HG03045 (cell line): ENCODE measurements around the gene MCTP2.
"Not testable (repeated sequence)": the region's sequence is repeated elsewhere in the genome, so short reads cannot be mapped to it uniquely, and the experiment has no call there.

ENCODE experiments used
- ATAC-seq: cut with Tn5 transposase; IDR thresholded peaks from one replicate; pipeline ENCODE4 v1.9.1; 2021; ENCODE audit warnings: mild to moderate bottlenecking, moderate library complexity; ENCODE audit not compliant: unreplicated experiment

MCTP2 gene

DNA sequence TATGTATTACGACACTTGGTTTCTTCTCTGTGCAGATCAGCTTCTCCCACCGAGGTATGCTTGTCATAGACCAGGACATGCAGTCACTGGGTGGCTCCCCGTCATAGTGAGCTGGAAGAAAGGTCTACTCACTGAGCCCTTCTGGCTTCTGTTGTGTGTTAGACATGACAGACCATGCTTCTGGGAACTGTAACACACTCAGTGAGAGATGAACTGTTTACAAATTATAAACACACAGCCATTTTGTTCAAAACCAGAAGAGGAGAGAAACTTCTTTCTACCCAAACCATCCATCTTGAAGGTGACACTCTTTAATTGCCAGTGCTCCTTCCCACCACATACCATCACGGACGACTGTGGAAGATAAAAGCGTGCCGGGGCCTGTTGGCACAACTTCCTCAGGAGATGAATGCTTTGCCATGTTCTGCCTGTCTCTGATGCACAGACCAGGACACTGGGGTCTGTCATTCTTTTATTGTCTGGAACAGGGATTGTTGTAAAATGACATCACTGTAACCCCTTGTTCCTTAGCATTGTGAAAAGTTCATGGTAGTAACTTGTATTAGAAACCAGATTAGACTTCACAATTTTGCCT, 214.3 kb downstream of the MCTP2 start:
- no peak for ATAC-seq

DNA sequence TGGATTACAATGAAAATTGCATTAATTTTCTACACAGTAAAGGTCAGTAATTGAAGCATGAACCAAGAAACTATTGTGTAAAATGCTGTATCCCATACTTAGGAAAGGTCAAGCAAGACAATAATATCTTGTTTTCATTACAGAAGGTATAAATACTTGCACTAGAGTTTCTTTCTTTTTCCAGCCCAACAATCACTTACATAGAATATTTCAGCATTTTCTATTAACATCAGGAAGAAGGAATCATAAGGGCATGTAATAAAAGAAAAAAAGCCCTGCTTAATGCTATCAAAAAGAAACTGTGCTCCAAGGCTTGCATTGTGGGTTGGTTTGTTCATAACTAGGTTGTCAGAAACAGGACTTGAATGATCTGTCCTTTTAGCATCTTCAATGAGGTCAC, 215.1 kb downstream of the MCTP2 start:
- no peak for ATAC-seq

DNA sequence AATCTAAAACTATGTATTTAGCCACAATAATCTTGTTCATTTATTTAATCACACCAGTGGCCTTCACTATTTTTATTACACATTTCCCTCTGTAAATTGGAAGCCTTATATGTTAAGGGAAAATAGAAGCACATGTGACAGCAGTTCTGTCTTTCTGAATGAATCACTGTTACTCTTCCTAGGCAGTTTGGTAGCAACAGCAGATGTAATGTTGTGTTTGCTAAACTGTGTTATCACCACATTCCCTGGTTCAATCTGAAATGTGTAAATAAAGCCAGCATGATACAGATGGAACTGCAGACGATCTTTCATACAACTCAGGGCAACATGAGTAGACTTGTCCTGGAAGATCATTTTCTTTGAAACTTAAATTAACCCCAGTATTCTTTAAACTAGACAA, 220.1 kb downstream of the MCTP2 start:
- no peak for ATAC-seq

DNA sequence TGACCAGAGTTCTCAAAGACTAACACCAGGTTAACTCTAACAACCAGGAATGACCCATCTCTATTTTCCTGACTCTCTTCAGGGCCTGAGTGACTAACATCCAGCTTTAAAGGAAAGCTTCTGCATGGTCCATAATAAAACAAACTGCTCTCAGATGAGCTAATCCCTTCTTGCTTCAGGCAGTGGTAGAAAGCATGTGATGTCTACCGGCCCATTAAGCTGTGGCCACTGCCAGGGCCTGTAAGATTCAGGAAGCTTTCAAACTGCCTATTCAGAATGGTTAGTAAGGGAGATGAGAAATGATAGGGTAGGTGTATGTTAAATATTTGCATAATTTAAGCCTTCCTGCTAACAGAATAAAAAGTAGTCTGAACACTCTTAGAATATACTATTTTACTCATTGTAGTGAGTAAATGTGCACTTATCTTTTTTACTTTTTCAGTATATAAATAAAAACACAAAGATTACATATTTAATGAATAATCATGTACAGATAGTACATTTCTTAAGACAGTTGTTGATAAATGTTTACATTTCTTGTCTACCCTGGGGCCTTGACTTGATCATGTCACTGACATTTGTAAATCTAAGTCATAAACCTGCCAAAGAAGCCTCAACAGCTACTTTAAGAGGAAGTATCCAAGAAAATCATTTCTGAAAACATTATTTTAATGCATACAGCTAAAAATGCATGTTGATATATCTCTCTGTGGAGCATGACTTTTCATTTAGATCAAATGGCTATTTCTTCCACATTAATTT, 222.0 kb downstream of the MCTP2 start:
- ATAC-seq, result no peak

DNA sequence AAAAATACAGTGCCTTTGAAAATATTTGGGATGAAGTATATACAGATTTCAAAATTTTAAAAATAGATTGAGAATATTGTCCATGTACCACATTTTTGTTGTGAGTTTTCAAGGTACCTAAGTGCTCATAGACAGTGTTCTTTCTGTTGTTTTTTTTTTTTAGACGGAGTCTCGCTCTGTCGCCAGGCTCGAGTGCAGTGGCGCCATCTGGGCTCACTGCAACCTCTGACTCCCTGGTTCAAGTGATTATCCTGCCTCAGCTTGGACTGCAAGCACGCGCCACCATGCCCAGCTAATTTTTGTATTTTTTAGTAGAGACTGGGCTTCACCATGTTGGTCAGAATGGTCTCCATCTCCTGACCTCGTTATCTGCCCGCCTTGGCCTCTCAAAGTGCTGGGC, 223.9 kb downstream of the MCTP2 start:
- no peak for ATAC-seq

DNA sequence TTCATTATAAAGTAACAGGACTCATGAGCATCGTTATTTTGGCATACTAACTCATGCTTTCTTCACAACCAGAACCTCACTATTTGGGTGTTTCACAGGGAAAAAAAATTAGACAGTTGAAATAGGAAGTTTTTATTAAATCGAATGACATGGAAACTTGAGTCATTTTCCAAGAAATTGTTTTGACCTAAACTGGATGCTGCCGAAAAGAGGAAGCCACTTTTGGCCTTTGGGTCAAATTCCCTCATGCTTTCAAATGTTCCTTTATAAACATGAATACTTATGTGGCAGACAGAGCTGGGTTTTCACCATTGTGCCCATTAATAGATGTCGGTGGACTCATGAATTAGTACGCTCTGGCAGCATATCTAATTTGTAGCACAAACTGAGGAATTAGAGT, 224.9 kb downstream of the MCTP2 start:
- ATAC-seq, result no peak

DNA sequence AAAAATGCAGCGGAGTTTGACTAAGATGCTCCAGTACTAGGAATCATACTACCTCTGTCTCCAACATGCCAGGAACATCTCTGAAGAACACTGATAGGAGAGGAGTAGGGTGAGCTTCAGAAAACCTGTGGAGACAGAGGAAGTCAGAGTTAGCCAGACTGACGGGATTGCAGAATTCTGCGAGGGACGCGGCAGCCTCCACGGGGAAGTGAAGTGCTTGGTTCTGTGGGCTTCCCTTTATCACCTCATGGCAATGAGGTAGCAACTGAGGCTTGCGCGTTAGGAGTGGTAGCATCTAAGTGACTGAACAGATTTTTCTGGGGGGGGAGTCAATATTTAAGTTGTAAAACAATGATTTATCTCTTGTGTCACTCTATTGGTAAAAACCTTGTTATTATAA, 226.3 kb downstream of the MCTP2 start:
- no peak for ATAC-seq

DNA sequence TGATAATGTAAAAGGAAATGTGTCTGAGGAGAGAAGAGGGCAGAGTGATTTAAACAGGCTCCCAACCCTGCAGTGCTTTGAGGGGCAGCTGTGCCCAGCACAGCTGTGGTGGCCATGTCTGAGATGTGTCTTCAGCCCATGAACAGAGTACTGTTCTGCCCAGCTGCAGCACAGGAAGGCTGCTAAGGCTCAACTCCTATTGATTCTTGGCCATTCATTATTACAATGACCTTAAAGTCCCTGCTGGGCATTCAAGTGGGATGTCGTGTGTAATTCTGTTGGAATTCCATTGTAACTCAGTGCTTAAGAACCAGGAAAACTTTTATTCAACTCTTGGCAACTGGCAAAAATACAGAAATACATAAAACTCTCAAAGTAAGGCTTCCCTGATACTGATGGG, 229.3 kb downstream of the MCTP2 start:
- no peak for ATAC-seq

DNA sequence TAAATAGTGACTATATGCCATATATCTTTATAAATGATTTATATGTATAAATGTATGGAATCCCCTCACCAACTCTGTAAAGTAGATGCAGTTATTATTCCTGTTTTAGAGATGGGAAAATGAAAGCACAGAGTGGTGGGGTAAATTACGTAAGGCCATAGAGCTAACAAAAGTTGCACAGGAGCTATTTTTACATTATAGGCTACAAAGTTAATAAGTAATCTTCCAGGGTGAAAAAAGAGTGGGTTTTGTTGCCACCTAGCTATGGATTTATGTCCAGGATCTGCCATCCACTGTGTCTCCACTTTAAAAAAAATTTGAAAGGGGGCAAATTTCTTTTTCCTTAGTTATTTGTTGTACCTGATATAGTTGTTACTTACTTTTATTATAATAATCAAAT, 235.7 kb downstream of the MCTP2 start:
- no peak for ATAC-seq

DNA sequence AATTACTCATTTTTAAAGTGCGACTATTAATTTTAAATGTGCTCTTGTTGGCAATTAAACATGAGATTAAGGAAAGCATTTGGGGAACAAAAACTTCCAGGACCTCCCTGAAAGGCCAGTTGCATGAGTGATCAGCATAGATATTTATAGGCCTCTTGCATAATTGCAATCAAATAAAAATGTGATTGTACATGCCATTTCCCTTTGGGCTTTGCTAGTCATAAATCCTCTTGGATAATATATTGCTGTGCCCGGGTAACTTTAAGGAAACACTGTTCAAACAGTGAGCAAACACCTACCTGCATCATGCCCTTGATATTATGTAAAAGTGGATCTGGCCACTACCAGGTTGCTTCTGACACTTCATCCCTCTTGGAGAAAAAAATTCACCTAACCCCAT, 239.1 kb downstream of the MCTP2 start:
- ATAC-seq, result no peak

DNA sequence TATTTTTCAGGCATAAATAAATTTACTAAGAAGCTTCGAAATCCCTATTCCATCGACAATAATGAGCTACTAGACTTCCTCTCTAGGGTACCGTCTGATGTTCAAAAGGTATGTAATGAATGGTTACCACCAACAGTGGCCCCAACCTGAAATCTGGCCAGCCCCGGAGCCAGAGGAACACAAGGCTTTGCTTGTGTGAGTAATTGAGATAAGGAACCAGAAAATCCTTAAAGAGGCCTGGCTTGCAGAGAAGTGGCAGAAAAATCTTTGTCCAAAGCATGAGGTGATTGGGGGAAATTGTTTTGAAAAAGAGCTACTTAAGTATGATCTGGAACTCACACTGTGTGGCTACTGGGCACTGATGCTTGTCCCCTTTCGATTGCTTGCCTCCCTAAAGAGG, 245.3 kb downstream of the MCTP2 start:
- no peak for ATAC-seq

DNA sequence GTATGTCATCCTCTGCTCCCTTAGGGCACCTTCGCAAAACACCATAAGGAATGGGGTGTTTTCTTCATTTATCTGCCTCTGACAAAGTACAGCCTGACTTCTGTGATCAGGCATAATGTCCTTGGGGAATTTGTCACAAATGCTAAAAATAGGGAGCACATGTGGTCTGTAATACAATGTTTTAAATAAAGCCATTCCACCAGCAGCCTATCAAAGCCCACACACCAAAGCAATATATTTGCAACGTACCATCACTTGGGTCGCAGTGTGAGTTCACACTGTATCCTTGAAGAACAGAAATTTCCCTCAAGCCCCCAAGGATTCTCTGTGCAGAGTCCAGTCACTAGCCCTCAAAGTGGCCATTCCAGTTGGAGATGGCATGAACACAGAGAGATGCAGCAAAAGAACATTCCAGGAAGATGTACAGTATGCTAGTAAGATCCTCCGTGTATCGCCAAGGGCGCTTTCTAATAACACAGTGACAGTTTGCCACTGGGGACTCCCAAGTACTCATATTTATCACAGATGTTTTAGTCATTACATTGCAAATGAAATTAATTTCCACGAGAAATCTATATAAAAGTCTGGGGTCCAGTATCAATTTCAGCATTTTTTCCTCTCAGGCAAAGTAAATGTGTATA, 246.7 kb downstream of the MCTP2 start:
- ATAC-seq, result no peak

DNA sequence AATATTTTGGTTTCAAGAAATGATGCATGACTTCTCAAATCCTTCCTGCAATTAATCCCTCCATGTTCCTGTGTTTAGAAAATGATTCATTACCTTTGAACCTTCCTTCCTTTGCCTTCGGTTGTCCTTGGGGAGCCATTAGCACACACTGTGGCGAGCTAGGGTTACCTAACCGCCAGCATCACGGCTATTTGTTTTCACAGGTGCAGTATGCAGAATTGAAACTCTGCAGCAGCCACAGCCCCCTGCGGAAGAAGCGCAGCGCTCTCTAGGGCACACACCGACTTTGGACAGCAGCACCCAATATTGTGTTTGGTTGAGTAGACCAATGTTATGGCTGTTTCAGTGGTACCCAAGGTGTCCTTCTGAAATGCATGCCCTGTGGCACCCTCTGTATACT, 247.4 kb downstream of the MCTP2 start:
- no peak for ATAC-seq

DNA sequence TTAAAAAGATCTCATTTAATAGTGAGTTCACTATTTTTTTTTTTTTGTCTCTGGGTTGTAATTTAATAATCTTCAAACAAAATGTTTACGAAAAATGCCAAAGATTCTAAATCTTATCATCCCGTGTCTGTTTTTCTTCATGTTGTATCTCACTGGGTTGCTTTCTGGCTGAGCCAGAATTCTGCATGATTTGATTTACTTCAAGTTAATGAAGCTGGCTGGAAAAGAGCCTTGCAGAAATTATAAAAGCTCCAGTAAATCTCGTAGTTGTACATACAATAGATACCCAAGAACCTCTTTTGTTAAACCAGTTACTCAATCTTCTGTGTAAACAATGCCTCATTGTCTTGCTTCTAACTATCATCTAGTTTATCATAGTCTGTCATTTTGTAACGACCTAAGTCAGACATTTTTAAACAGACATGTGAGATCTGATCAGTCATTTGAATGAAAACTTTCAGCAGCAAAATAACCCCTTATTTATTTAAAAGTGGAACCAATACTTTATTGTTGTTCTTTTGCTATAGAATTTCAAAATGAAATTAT, 249.0 kb downstream of the MCTP2 start:
- no peak for ATAC-seq

DNA sequence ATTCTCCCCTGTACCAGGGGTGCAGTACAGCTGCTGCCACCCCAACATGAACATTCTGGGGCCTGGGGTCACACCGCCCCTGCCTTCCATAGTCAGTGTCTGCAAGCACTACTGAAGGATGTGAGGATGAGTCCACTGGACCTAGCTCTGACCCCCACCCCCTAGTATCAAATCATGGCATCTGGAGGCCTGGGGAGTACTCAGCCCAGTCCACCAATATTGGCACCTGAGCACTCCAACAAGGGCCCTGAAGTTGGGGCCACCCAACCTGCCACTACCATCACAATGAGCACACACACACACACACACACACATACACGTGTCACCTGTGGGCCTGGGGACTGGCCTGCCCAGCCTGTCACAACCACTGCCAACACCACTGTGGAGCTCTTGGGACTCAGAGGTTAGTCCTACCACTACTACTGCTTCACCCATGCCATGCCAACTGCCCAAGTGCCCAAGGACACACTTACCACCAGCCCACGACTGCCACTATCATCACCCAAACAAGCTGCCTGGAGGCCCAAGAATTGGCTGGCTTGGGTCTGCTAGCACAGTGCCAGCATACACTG, 253.9 kb downstream of the MCTP2 start:
- ATAC-seq, result no peak

DNA sequence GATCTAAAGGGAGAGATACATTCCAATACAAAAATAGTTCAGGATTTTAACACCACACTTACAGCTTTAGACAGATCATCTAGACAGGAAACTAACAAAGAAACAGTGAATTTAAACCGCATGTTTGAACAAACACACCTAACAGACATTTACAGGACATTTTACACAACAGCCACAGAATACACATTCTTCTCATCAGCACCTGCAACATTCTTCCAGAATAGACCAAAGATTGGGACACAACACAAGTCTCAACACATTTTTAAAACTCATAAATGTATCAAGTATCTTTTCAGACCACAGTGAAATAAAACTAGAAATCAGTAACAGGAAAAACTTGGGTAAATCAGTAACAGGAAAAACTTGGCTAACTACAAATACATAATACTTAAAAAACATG, 256.3 kb downstream of the MCTP2 start:
- no peak for ATAC-seq

DNA sequence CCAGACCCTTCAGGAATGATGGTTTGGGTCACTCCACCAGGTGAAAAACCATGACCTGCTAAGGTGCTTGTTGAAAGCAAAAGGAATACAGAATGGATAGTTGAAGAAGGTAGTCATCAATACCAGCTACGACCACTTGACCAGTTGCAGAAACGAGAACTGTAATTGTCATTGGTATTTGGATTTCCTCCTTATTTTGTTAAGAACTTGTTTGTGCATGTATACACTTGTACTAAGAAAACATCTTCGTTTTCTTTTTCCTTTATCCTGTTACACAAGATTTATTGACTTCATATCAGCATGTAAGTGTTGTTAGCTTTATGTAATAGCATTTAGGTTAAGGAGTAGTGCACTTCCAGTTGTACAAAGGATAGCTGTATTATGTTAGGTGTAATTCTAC, 261.8 kb downstream of the MCTP2 start:
- ATAC-seq, result no peak

DNA sequence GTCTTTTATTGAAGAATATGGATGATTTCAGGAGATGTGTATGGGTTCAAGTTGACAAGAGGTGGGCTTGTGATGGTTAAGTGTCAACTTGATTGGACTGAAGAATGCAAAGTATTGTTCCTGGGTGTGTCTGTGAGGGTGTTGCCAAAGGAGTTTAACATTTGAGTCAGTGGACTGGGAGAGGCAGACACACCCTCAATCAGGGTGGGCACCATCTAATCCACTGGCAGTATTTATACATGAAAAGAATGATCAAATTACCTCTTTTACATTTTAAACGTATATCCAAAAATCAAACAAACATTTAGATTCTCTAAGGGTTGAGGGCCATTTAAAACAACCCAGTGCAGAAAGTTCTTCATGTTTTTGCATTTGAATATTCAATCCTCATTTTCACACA, 262.2 kb downstream of the MCTP2 start:
- not testable (repeated sequence) for ATAC-seq

DNA sequence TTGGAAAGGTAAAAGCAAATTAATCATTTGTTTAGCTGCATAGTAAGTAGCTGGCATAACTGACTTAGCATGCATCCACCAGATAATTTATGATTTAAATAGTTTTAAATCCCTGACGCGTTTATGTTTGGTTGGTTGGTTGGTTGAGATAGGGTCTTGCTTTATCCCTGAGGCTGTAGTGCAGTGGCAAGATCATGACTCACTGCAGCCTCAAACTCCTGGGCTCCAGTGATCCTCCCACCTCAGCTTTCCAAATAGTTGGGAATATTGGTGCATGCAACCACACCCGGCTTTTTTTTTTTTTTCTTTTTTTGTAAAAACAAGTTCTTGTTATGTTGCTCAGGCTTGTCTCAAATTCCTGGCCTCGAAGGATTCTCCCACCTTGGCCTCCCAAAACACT, 263.4 kb downstream of the MCTP2 start:
- ATAC-seq, result no peak

DNA sequence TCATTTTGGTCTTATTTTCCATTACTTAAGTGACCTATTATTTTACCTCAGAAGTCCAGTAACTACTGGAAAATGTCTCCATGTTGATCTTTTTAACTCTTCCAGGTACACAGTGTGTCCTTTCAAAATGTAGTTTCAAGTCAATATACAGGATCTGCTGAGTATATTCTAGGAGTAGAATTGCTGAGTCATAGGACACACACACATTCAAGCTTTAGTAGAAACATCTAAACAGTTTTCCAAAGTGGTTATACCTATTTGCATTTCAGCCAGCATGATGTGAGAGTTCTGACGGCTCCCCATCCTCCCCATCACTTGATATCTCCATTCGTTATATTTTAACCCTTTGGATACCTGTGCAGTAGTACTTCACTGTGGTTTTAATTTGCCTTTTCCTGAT, 271.9 kb downstream of the MCTP2 start:
- no peak for ATAC-seq

DNA sequence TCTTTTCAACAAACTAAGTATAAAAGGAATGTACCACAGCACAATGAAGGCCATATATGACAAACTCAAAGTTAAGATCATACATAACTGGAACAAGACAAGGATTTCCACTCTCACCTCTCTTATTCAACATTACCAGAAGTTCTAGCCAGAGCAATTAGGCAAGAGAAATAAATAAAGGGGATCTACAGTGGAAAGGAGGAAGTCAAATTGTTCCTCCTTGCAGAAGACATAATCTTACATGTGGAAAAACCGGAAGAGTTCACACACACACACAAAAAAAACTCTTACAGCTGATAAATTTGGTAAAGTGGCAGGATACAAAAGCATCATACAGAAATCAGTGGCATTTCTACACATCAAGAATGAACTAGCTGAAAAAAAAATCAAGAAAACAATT, 277.9 kb downstream of the MCTP2 start:
- ATAC-seq, result no peak

DNA sequence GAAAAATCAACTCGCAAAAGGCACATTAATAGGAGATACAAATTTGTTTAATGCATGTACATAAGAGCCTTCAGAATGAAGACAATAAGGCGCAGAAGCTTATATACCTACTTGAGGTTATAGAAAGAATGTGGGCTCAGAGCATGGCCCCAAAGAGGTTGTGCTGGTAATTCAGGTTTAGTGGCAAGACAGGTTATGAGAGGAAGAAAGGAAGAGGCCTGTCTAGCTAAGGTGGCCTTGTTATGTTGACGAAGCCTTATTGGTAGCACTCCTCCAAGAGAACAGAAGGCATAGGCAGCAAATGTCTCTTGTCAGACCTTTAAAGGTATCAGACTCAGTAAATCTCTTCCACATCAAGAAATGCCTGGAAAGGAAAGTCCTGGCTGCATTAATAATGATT, 290.8 kb downstream of the MCTP2 start:
- no peak for ATAC-seq
